ENCODE data around the gene GLI1. TPM values are rescaled to one million over a fixed set of nuclear protein-coding genes. Genes with fewer than 3 reads are reported as not detected.

The GLI1 gene
- total RNA-seq, 1 donor from 2014 or later, result 0.26 TPM

GRCh38 chr12:57430931-57431566, 28.5 kb upstream of the GLI1 start, which contains the start of gene R3HDM2:
Gene R3HDM2 (minus strand): TSS chr12:57431043. CDS start chr12:57310428, 120,615 bp downstream.
- no peak for TF ChIP-seq CTCF (IDR thresholded peaks at IDR 0.05; ENCODE audit: insufficient read depth, low read length, severe bottlenecking)
- FAIRE-seq (no peak), DNase-seq (ENCODE audit: low read depth) (peak; percentile 83)
- no peaks in the 10 kb centered on the region for H3K36me3 ChIP-seq (ENCODE audit: control insufficient read depth, insufficient read depth, low read length)
- H3K4me3 ChIP-seq (ENCODE audit: low read depth, low read length), result peak within 1 kb of the TSS; percentile 61
- H3K27me3 ChIP-seq (ENCODE audit: control insufficient read depth, insufficient read depth, low read length), result no peaks in the 10 kb centered on the region

GRCh38 chr12:57431654-57432188, 27.9 kb upstream of the GLI1 start:
- peak overlapping the region; percentile 61 for H3K4me3 ChIP-seq (ENCODE audit: low read depth, low read length)
- H3K27me3 ChIP-seq (ENCODE audit: control insufficient read depth, insufficient read depth, low read length), result no peaks in the 10 kb centered on the region
- H3K36me3 ChIP-seq (ENCODE audit: control insufficient read depth, insufficient read depth, low read length), result no peaks in the 10 kb centered on the region
- no peak for TF ChIP-seq CTCF (IDR thresholded peaks at IDR 0.05; ENCODE audit: insufficient read depth, low read length, severe bottlenecking)
- DNase-seq (ENCODE audit: low read depth) (no peak), FAIRE-seq (no peak)

GRCh38 chr12:57433370-57433769, 26.2 kb upstream of the GLI1 start:
- H3K27me3 ChIP-seq (ENCODE audit: control insufficient read depth, insufficient read depth, low read length), result no peaks in the 10 kb centered on the region
- no peak overlapping the region for H3K4me3 ChIP-seq (ENCODE audit: low read depth, low read length)
- no peaks in the 10 kb centered on the region for H3K36me3 ChIP-seq (ENCODE audit: control insufficient read depth, insufficient read depth, low read length)
- no peak for TF ChIP-seq CTCF (IDR thresholded peaks at IDR 0.05; ENCODE audit: insufficient read depth, low read length, severe bottlenecking)
- no peak for DNase-seq (ENCODE audit: low read depth)
- FAIRE-seq, result no peak

GRCh38 chr12:57434517-57435223, 24.9 kb upstream of the GLI1 start, which contains the start of gene INHBC:
Gene INHBC (plus strand): TSS chr12:57434784. CDS start chr12:57434887, 103 bp downstream.
- no peak for FAIRE-seq
- Histone ChIP-seq H3K36me3 (ENCODE audit: control insufficient read depth, insufficient read depth, low read length) (no peaks in the 10 kb centered on the region), H3K27me3 (ENCODE audit: control insufficient read depth, insufficient read depth, low read length) (no peaks in the 10 kb centered on the region), H3K4me3 (ENCODE audit: low read depth, low read length) (no peak within 1 kb of the TSS)
- DNase-seq (ENCODE audit: low read depth), result no peak
- TF ChIP-seq CTCF (IDR thresholded peaks at IDR 0.05; ENCODE audit: insufficient read depth, low read length, severe bottlenecking), result no peak

- no peaks in the 10 kb centered on the region for H3K27me3 ChIP-seq (ENCODE audit: control insufficient read depth, insufficient read depth, low read length)
- TF ChIP-seq CTCF (IDR thresholded peaks at IDR 0.05; ENCODE audit: insufficient read depth, low read length, severe bottlenecking), result no peak
- no peak overlapping the region for H3K4me3 ChIP-seq (ENCODE audit: low read depth, low read length)
- FAIRE-seq, result no peak
- H3K36me3 ChIP-seq (ENCODE audit: control insufficient read depth, insufficient read depth, low read length), result no peaks in the 10 kb centered on the region
- DNase-seq (ENCODE audit: low read depth), result no peak
Observed at GRCh38 chr12:57435293-57435692, 24.3 kb upstream of the GLI1 start.
